Upper lobe of right lung (tissue), 1 donor: ENCODE measurements around the gene TIE1. TPM values are rescaled to one million over a fixed set of nuclear protein-coding genes. Genes with fewer than 3 reads are reported as not detected.

Source experiments
- ATAC-seq: fragments of 200-7000 bp; cut with Tn5 transposase; one replicate; pipeline ENCODE4 v1.9.1; 2020; ENCODE audit warnings: mild to moderate bottlenecking, moderate library complexity
- DNase-seq: peaks from one replicate; pipeline ENCODE4 v3.0.0-alpha.2; 2020
- H3K27ac ChIP-seq: fragments of 200-600 bp; one replicate; pipeline ENCODE4 v1.8.0; 2022
- H3K27me3 ChIP-seq: fragments of 200-600 bp; one replicate; pipeline ENCODE4 v1.8.0; 2022; ENCODE audit warnings: mild to moderate bottlenecking
- H3K36me3 ChIP-seq: fragments of 200-600 bp; one replicate; pipeline ENCODE4 v1.8.0; 2022
- H3K4me1 ChIP-seq: fragments of 200-600 bp; one replicate; pipeline ENCODE4 v1.8.0; 2022
- H3K4me3 ChIP-seq: fragments of 200-600 bp; one replicate; pipeline ENCODE4 v1.8.0; 2022; ENCODE audit warnings: mild to moderate bottlenecking
- H3K9me3 ChIP-seq: fragments of 200-600 bp; one replicate; pipeline ENCODE4 v1.8.0; 2022
- intact Hi-C: fragments of 100-400 bp; cut with DNase I; formaldehyde crosslinking; loops from one replicate; pipeline ENCODE4 v1.11.0; 2022
- total RNA-seq: library from RNA; stranded (reverse); fragmentation: NEBNext Ultra II Directional; extraction: Animal tissue kit (Norgen Biotek cat#: 25700); gene quantifications from one replicate; pipeline ENCODE4 v1.2.1, GENCODE V29; 2021
- TF ChIP-seq, protein P1 (sequence below): fragments of 200-600 bp; IDR thresholded peaks from one replicate; pipeline ENCODE4 v1.8.0; 2022; ENCODE audit warnings: antibody characterized with exemption
- donor health status: DM: no; HTN: yes; CAD: no; lungs with severe emphysema.

Gene TIE1
- total RNA-seq, 1 donor from 2014 or later: 59.4 TPM

DNA sequence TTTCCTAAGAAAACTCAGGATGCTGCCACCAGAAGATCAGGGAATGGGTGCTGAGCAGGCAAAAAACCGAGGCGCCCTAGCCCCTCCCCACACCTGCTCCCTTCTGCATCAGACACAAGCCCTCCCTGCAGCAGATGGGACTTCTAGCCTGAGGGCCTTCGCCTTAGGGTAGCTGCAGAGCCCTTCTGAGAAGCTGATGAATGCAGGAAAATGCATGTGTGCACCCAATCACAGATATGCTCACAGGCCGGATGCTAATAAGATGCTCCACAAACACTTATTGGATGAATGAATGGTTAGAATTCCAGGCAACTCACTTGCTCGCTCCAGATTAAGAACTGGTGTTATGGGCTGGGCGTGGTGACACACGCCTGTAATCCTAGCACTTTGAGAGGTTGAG lies 8.6 kb upstream of the TIE1 start:
- no peaks in the 10 kb centered on the region for H3K36me3 ChIP-seq
- ATAC-seq (no peak), DNase-seq (no peak)
- TF ChIP-seq, protein P1, sequence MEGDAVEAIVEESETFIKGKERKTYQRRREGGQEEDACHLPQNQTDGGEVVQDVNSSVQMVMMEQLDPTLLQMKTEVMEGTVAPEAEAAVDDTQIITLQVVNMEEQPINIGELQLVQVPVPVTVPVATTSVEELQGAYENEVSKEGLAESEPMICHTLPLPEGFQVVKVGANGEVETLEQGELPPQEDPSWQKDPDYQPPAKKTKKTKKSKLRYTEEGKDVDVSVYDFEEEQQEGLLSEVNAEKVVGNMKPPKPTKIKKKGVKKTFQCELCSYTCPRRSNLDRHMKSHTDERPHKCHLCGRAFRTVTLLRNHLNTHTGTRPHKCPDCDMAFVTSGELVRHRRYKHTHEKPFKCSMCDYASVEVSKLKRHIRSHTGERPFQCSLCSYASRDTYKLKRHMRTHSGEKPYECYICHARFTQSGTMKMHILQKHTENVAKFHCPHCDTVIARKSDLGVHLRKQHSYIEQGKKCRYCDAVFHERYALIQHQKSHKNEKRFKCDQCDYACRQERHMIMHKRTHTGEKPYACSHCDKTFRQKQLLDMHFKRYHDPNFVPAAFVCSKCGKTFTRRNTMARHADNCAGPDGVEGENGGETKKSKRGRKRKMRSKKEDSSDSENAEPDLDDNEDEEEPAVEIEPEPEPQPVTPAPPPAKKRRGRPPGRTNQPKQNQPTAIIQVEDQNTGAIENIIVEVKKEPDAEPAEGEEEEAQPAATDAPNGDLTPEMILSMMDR: no peak
- H3K27ac ChIP-seq: no peak overlapping the region
- peaks cover 17% of the 10 kb centered on the region for H3K4me1 ChIP-seq
- H3K9me3 ChIP-seq: no peaks in the 10 kb centered on the region
- no peaks in the 10 kb centered on the region for H3K27me3 ChIP-seq
- intact Hi-C loops: no loop called here
- H3K4me3 ChIP-seq: no peak overlapping the region

DNA sequence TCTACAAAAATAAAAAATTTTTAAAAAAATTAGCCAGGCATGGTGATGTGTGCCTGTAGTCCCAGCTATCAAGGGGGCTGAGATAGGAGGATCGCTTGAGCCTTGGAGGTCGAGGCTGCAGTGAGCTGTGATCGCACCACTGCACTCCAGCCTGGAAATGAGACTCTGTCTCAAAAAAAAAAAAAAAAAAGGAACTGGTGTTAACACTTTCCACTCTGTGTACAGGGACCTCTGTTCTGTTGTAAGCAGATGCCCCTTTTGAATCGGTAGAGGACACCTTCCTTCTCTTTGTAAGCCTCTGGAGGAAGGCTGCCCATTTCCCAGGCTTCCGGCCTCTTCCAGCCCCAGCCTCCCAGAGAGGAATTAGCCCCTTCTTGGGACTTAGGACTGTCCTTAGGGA lies 8.1 kb upstream of the TIE1 start:
- TF ChIP-seq, protein P1: no peak
- ATAC-seq: no peak
- Histone ChIP-seq H3K4me3 (no peak overlapping the region), H3K27me3 (no peaks in the 10 kb centered on the region), H3K27ac (no peak overlapping the region), H3K36me3 (no peaks in the 10 kb centered on the region), H3K4me1 (peaks cover 17% of the 10 kb centered on the region), H3K9me3 (no peaks in the 10 kb centered on the region)
- intact Hi-C loops: no loop called here
- no peak for DNase-seq

DNA sequence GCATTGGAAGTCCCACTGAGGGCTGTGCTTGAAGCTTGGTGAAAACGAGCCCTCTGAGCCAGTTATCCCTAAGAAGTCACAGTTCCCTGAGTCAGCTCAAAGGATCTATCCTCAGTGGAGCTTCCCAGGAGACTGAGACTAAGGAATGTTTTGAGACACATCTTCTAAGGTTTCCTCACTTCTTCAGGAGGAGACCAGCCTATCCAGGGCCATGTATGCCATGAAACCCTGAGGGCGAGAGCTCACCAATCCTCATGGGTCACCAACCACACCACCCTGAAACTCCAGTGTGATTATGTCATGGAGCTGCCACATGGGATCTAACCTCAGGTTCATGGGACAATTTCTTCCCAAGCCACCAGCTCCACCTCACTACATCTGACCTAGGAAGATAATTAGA lies 7.6 kb upstream of the TIE1 start:
- no peak for DNase-seq
- Histone ChIP-seq H3K4me1 (peaks cover 17% of the 10 kb centered on the region), H3K36me3 (no peaks in the 10 kb centered on the region), H3K9me3 (no peaks in the 10 kb centered on the region), H3K4me3 (no peak overlapping the region), H3K27ac (no peak overlapping the region), H3K27me3 (no peaks in the 10 kb centered on the region)
- TF ChIP-seq, protein P1: no peak
- no peak for ATAC-seq
- intact Hi-C loops: no loop called here

DNA sequence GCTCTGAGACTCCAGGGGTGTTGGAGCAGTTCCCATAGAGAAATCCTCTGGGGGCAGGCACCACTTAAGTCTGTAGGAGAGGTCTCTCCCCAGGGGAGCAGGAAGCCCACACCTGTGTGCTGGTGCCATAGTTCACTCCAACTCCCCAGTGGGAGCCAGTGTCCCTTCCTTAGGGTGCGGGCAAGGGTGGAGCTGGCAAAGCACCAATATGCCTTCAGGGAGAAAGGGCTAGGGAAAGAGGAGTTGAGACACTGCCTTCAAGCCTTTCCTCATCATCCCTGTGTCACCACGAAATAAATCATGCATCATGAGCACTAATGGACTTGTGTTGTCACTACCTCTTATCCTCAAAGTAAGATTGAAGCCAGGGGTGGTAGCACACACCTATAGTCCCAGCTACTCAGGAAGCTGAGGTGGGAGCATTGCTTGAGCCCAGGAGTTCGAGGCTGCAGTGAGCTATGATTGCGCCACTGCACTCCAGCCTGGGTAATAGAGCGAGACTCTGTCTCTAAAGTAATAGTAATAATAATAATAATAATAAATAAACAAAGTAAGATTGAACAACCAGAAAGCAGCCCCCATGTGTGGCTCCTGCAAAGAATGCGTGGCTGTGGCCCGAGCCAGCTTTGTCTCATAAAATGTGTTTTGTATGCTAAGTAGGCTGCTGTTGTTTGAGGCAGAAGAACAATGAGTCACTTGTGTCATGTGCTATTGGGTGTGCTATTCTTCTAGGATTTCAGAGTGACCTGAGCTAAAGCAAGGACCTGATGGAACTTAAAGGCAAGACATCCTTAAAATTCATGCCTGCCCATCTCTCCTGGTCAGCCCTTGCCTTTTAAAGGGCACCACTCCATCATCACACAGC lies 6.7 kb upstream of the TIE1 start:
- TF ChIP-seq, protein P1: no peak
- no peak for ATAC-seq
- H3K27ac ChIP-seq: peak overlapping the region; percentile 21
- H3K27me3 ChIP-seq: no peaks in the 10 kb centered on the region
- H3K4me3 ChIP-seq: no peak overlapping the region
- peaks cover 19% of the 10 kb centered on the region for H3K4me1 ChIP-seq
- DNase-seq: no peak
- no peaks in the 10 kb centered on the region for H3K36me3 ChIP-seq
- H3K9me3 ChIP-seq: no peaks in the 10 kb centered on the region
- intact Hi-C loops: no loop called here

DNA sequence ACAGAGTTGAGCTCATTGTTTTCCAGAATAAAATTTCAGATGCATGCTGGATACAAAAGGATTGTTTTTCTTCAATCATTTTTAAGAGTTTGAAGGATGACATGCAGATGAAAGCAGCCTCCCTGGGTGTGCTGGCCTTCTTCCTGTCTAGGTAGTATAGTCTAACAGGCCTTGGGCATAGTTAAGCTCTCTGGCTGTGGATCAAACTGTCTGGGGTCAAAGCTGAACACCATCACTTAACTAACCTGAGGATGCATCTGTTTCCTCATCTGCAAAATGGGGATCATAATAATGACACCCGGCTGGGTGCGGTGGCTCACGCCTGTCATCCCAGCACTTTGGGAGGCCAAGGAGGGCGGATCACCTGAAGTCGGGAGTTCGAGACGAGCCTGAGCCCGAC lies 6.0 kb upstream of the TIE1 start:
- Histone ChIP-seq H3K36me3 (no peaks in the 10 kb centered on the region), H3K27ac (peak overlapping the region; percentile 21), H3K9me3 (no peaks in the 10 kb centered on the region), H3K27me3 (no peaks in the 10 kb centered on the region), H3K4me1 (peaks cover 23% of the 10 kb centered on the region), H3K4me3 (no peak overlapping the region)
- intact Hi-C loops: no loop called here
- DNase-seq (no peak), ATAC-seq (no peak)
- TF ChIP-seq, protein P1: no peak
